22Rv1 (cell line): ENCODE measurements around the gene FLT4.

Experiments
- H3K27ac ChIP-seq: fragments of 450-650 bp; 2 replicates; pipeline ENCODE4 v1.5.1; 2017
- CTCF ChIP-seq: fragments of 450-650 bp; IDR thresholded peaks from 2 replicates; pipeline ENCODE4 v1.5.1; 2017; ENCODE audit warnings: mild to moderate bottlenecking
- ZFX ChIP-seq: fragments of 450-650 bp; IDR thresholded peaks from 2 replicates; pipeline ENCODE4 v1.6.1; 2017; ENCODE audit warnings: antibody characterized with exemption, borderline replicate concordance

Gene FLT4

GRCh38 chr5:180613814-180614188, 35.6 kb downstream of the FLT4 start:
- TF ChIP-seq CTCF (no peak), ZFX (no peak)
- H3K27ac ChIP-seq = no peak overlapping the region

DNA sequence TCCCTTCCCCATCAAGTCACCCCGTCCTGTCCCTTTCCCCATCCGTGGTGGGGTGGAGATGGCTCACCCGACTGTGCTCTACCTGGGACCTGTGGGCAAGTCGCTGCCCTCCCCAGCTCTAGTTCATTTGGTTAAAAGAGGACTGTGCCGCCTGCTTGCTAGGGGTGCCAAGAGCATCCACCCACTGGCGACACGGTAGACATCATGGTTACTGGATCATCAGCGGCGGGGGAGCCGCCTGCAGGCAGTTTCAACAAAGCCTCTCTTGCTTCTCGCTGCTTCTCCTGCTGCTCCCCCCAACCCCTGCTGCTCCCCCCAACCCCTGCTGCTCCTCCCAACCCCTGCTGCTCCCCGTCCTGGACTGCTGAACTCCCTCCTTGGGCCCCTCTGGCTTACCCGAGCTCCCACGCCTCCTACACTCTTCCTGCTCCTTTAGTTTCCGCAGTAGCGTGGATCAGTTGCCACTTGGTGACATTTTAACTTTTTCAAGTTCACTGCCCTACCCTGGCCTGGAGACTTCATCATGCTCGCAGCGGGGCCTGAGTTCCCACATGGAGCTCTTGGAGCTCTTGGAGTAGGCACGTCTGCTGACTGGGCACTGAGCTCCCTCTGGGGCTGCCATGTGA, 36.1 kb downstream of the FLT4 start:
- H3K27ac ChIP-seq = no peak overlapping the region
- no peak for TF ChIP-seq CTCF
- no peak for TF ChIP-seq ZFX

GRCh38 chr5:180612683-180613082, 36.7 kb downstream of the FLT4 start:
- no peak overlapping the region for H3K27ac ChIP-seq
- TF ChIP-seq ZFX = no peak
- TF ChIP-seq CTCF = no peak

GRCh38 chr5:180611140-180611850, 38.1 kb downstream of the FLT4 start:
- peak; percentile 64 for TF ChIP-seq CTCF
- TF ChIP-seq ZFX = no peak
- no peak overlapping the region for H3K27ac ChIP-seq

GRCh38 chr5:180609817-180610550, 39.4 kb downstream of the FLT4 start:
- TF ChIP-seq CTCF = no peak
- no peak for TF ChIP-seq ZFX
- no peak overlapping the region for H3K27ac ChIP-seq

DNA sequence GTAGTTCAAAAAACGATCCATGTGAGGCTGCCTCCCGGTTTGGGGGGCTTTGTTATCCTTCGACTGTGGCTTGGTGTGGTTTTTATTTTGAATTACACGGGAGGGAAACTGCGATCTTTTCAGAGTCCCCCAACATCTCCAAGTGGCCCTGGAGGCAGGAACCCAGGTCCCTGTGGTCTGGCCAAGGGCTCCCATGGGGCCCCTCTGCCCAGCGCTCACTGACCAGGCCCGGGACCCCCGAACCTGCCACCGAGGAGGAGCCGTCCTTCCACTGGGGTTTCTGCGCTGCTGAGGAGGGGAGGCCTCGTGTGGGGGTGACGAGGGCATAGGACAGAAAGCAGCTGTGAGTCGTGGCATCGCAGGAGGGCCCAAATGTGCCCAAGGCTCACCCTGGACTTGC, 40.0 kb downstream of the FLT4 start:
- no peak overlapping the region for H3K27ac ChIP-seq
- no peak for TF ChIP-seq CTCF
- TF ChIP-seq ZFX = no peak
